Psoas muscle (tissue), 8 donors: ENCODE measurements around the gene DRICH1. TPM values are rescaled to one million over a fixed set of nuclear protein-coding genes. Genes with fewer than 3 reads are reported as not detected.

Source experiments
- ATAC-seq, 4 donors: fragments of 200-7000 bp; cut with Tn5 transposase; one replicate each; pipeline ENCODE4 v1.9.1; 2020; ENCODE audit warnings: moderate library complexity in 3 of 4, mild to moderate bottlenecking in 2 of 4
- DNase-seq, 2 donors: peaks; one replicate each; pipeline ENCODE4 v3.0.0-alpha.2; 2020
- H3K27ac ChIP-seq: fragments of 200-600 bp; one replicate; pipeline ENCODE4 v1.8.0; 2022
- H3K27me3 ChIP-seq, 3 donors: fragments of 200-600 bp in 1 of 3; one replicate each; pipeline versions ENCODE4 v1.6.1 to v1.8.0; 2013 to 2022; ENCODE audit warnings: low read length in 2 of 3, mild to moderate bottlenecking in 2 of 3, moderate library complexity in 1 of 3; ENCODE audit not compliant: insufficient read depth in 3 of 3
- H3K36me3 ChIP-seq, 2 donors: fragments of 200-600 bp in 1 of 2; one replicate each; pipeline versions ENCODE4 v1.6.1 to v1.8.0; 2013 to 2022; ENCODE audit warnings: low read depth in 1 of 2, mild to moderate bottlenecking in 1 of 2, moderate library complexity in 1 of 2; ENCODE audit not compliant: insufficient read depth in 1 of 2
- H3K4me1 ChIP-seq: fragments of 200-600 bp; one replicate; pipeline ENCODE4 v1.8.0; 2022
- H3K4me3 ChIP-seq: fragments of 200-600 bp; one replicate; pipeline ENCODE4 v1.8.0; 2022; ENCODE audit warnings: mild to moderate bottlenecking
- H3K9me3 ChIP-seq: fragments of 200-600 bp; one replicate; pipeline ENCODE4 v1.8.0; 2022
- WGBS, 3 donors: extraction: QIAGEN DNeasy Blood & Tissue Kit; methylation state at CpG; one replicate each; pipeline versions ENCODE4 v1.1.6 to v1.1.7; 2013; 5-methylcytosine and 5-hydroxymethylcytosine counted together
- intact Hi-C, 2 donors: fragments of 100-400 bp; cut with DNase I; formaldehyde crosslinking; loops; one replicate each; pipeline versions ENCODE4 v1.11.0 to v1.14.2; 2022
- polyA plus RNA-seq, 3 donors: library from polyadenylated mRNA; stranded (reverse); fragments of 200-250 nt; gene quantifications; one replicate each; pipeline ENCODE4 v1.2.3, GENCODE V29; 2013
- total RNA-seq, 4 donors: library from RNA; stranded (reverse); fragmentation: NEBNext Ultra II Directional in 2 of 4; extraction: Animal tissue kit (Norgen Biotek cat#: 25700) in 2 of 4; gene quantifications; one replicate each; pipeline versions ENCODE4 v1.2.1 to v1.2.4, GENCODE V29; 2021 to 2023
- TF ChIP-seq, protein P1 (sequence below): fragments of 200-600 bp; IDR thresholded peaks from one replicate; pipeline ENCODE4 v1.8.0; 2022; ENCODE audit warnings: antibody characterized with exemption
- donor health status: healthy with polysubstance abuse.
- donor health status: DM: no; HTN: no; CAD: no; lungs with moderate emphysema.
- donor health status: Bipolar disorder and iron deficiency.
- donor health status: healthy.
- donor health status: DM: yes; HTN: yes; CAD: no.
- donor health status: DM: no; HTN: no; CAD: no.
- donor health status: DM: no; HTN: no; CAD: no.
- donor health status: DM: yes; HTN: yes; CAD: no.

DRICH1 gene
- total and polyA plus RNA-seq, 7 donors: 0.03 to 0.21 (median 0.07) TPM; not detected in 4

DNA sequence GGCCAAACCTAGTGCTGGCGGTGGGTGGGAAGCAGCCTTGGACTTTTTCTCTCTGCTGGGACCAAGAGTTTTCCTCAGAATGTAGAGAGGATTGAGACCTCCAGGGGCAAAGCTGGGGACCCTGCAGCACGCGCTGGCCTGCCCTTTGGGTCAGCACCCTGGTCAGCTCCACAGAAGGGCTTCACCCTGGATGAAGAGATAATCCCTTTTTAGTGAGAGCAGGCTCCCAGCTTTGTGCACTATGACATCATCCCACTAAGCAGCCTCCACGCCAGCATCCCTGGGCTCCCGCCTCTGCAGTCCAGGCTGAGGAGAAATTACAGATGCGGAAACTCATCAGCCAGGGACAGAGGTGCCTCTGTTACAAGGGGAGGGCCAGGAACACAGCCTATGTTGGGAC lies 23.5 kb downstream of the DRICH1 start:
- 43 to 45% (median 44%) methylated on average over 6 of the region's 6 CpGs for WGBS, 3 donors
- ATAC-seq: no peak

DNA sequence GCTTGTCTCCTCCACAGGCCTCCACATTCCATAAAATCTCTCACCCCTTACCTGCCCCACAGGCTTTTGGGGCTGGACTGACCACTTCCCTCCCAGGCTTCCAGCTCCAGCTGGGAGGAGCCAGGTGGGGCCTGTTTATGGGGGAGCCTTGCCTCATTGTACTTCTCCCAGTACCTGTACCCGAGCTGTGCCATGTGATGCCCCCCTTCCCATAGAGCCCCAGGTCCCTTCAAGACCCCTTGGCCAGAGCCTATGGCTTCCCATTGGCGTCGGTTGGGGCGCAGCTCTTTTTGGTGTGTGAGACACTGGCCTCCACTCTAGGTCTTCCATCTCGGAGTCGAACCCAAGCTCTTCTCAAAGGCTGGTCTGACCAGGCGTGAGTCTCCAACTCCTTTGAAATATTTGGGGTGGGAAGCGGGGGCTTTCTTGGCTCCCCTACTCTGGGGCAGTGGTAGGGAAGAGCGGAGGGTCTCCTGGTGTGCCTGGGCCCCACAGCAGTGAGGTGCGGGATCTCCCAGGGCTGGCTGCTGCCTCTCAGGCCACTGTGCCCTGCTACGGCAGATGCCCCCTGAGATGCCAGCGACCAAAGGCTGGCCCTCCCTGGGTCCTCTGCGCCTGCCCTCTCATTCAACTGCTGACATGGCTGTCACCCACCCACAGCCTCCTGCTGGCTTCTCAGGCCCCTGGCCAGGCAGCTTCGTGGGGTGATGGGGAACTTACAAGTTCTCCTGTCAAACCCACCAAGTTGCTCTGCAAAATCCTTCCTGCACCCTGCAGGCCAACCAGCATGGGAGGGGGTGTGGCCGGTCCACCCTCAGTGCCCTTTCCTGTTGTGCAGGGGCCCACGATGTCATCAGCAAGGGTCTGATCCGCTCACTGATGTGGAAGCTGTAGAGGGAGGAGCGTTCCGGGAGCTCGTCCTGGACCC lies 25.7 kb downstream of the DRICH1 start:
- Histone ChIP-seq H3K27me3 (no peaks in the 10 kb centered on the region), H3K4me1 (no peaks in the 10 kb centered on the region), H3K9me3 (no peaks in the 10 kb centered on the region), H3K36me3 (no peaks in the 10 kb centered on the region), H3K27ac (no peak overlapping the region), H3K4me3 (no peak overlapping the region)
- TF ChIP-seq, protein P1, sequence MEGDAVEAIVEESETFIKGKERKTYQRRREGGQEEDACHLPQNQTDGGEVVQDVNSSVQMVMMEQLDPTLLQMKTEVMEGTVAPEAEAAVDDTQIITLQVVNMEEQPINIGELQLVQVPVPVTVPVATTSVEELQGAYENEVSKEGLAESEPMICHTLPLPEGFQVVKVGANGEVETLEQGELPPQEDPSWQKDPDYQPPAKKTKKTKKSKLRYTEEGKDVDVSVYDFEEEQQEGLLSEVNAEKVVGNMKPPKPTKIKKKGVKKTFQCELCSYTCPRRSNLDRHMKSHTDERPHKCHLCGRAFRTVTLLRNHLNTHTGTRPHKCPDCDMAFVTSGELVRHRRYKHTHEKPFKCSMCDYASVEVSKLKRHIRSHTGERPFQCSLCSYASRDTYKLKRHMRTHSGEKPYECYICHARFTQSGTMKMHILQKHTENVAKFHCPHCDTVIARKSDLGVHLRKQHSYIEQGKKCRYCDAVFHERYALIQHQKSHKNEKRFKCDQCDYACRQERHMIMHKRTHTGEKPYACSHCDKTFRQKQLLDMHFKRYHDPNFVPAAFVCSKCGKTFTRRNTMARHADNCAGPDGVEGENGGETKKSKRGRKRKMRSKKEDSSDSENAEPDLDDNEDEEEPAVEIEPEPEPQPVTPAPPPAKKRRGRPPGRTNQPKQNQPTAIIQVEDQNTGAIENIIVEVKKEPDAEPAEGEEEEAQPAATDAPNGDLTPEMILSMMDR: no peak
- no peak for DNase-seq
- no peak for ATAC-seq
- 80 to 86% (median 85%) methylated on average over 20 of the region's 20 CpGs for WGBS, 3 donors
- intact Hi-C loops: no loop called here

More for the DNA sequence above, 23.5 kb downstream of the DRICH1 start:
- Histone ChIP-seq H3K9me3 (no peaks in the 10 kb centered on the region), H3K36me3 (no peaks in the 10 kb centered on the region), H3K4me1 (no peaks in the 10 kb centered on the region), H3K27me3 (no peaks in the 10 kb centered on the region), H3K27ac (no peak overlapping the region), H3K4me3 (no peak overlapping the region)
- TF ChIP-seq, protein P1: no peak
- intact Hi-C loops: no loop called here
- DNase-seq: no peak

DNA sequence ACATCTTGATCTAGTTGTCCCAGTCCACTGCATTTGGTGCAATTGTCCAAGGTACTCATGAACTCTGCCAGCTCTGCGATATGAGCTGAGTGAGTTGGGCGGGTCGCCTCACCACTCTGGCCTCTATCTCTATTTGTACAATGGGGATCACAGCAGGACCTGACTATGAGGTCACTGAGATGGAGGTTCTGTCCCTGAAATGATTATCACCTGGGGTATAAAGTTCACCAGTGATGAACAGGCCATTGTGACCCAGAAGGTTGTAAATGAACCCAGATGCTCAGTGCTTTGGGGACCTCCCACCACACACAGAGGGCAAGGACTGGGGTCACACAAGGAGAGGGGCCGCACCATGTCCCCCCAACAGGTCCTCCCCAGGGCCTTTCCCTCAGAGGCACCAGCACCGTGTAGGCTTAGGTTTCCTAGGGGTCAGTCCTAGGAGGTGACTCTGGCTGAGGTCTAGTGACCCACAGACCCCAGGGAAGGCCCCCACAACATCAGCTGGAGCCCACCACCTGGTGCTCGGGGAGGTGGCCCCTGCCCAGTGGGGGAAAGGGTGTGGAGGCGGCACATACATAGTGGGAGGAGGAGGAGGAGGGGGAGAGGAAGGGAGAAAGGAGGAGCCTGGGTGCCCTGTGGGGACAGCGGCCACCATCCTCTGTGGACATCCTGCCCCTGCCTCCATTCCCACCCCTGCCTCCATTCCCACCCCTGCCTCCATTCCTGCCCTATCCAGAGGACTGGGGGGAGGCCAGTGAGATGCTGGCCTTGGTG lies 27.0 kb downstream of the DRICH1 start:
- no peaks in the 10 kb centered on the region for H3K27me3 ChIP-seq
- DNase-seq (no peak), ATAC-seq (no peak)
- no peaks in the 10 kb centered on the region for H3K36me3 ChIP-seq
- H3K4me3 ChIP-seq: no peak overlapping the region
- H3K9me3 ChIP-seq: no peaks in the 10 kb centered on the region
- WGBS, 3 donors: 69 to 81% (median 77%) methylated on average over 8 of the region's 8 CpGs
- no peak overlapping the region for H3K27ac ChIP-seq
- no peaks in the 10 kb centered on the region for H3K4me1 ChIP-seq
- intact Hi-C loops: no loop called here
- TF ChIP-seq, protein P1: no peak

DNA sequence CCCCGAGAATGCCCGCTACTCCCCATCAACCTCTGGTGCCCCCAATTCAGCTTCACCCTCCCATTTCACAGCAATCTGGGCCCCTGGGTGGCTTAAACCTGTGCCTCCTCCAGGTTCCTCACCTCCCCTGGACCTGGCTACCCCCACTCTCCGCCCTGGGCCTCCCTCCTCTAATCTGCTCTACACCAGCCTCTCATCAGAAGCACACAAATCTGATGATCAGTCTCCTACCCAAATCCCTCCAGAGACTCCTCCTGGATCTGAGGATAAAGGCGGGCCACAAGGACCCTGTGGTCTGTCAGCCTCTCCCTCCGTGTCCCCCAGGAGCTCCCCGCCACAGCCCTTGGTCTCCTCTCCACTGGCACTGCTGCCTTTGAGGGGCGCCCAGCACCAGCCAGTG lies 28.9 kb downstream of the DRICH1 start:
- Histone ChIP-seq H3K4me3 (no peak overlapping the region), H3K36me3 (no peaks in the 10 kb centered on the region), H3K9me3 (no peaks in the 10 kb centered on the region), H3K4me1 (no peaks in the 10 kb centered on the region), H3K27ac (no peak overlapping the region), H3K27me3 (no peaks in the 10 kb centered on the region)
- TF ChIP-seq, protein P1: no peak
- DNase-seq (no peak), ATAC-seq (no peak)
- intact Hi-C loops: no loop called here
- 71 to 86% (median 79%) methylated on average over 7 of the region's 7 CpGs for WGBS, 3 donors
